HepG2 (cell line): Measurements from ENCODE around the gene ITGB6. TPM values are rescaled to one million over a fixed set of nuclear protein-coding genes. Genes with fewer than 3 reads are reported as not detected.

ENCODE experiments used
- BRCA1 ChIP-seq: sonication (generic); formaldehyde crosslinking; IDR thresholded peaks from 2 replicates; pipeline ENCODE4 v1.4.0; 2020; ENCODE audit warnings: missing genetic modification reagents
- CREM ChIP-seq, 2 experiments: sonication (generic) in 1 of 2; formaldehyde crosslinking in 1 of 2; IDR thresholded peaks; 2 replicates each; pipeline versions ENCODE4 v1.4.0 to v1.6.1; 2016 to 2020; ENCODE audit warnings: antibody characterized with exemption in 1 of 2, mild to moderate bottlenecking in 1 of 2, missing genetic modification reagents in 1 of 2
- IKZF4 ChIP-seq: sonication (generic); formaldehyde crosslinking; IDR thresholded peaks from 2 replicates; pipeline ENCODE4 v1.5.1; 2020; ENCODE audit warnings: borderline replicate concordance, mild to moderate bottlenecking, low read depth, missing genetic modification reagents; ENCODE audit errors: not compliant biosample characterization
- NFYB ChIP-seq: sonication (generic); formaldehyde crosslinking; IDR thresholded peaks from 2 replicates; pipeline ENCODE4 v1.4.0; 2020; ENCODE audit warnings: missing genetic modification reagents
- NPAS2 ChIP-seq: sonication (generic); formaldehyde crosslinking; IDR thresholded peaks from 2 replicates; pipeline ENCODE4 v1.8.0; 2022; ENCODE audit warnings: mild to moderate bottlenecking, missing genetic modification reagents, borderline replicate concordance
- NR2F1 ChIP-seq, 2 experiments: fragments of 450-650 bp in 1 of 2; formaldehyde crosslinking in 1 of 2; IDR thresholded peaks; 2 replicates each; pipeline versions ENCODE4 v1.5.0 to v1.6.1; 2016 to 2020; ENCODE audit warnings: mild to moderate bottlenecking in 1 of 2, missing compliant biosample characterization in 1 of 2, missing genetic modification reagents in 1 of 2, moderate library complexity in 1 of 2
- RAD21 ChIP-seq: fragments of 450-650 bp; formaldehyde crosslinking; IDR thresholded peaks from 2 replicates; pipeline ENCODE4 v1.5.0; 2020; ENCODE audit warnings: mild to moderate bottlenecking
- RCOR2 ChIP-seq: IDR thresholded peaks from 2 replicates; pipeline ENCODE4 v1.6.1; 2016; ENCODE audit warnings: missing biosample characterization, missing genetic modification reagents
- SALL1 ChIP-seq: sonication (generic); formaldehyde crosslinking; IDR thresholded peaks from 2 replicates; pipeline ENCODE4 v1.8.0; 2022; ENCODE audit warnings: mild to moderate bottlenecking, missing genetic modification reagents
- STAG1 ChIP-seq: sonication (generic); formaldehyde crosslinking; IDR thresholded peaks from 2 replicates; pipeline ENCODE4 v1.4.0; 2020; ENCODE audit warnings: missing genetic modification reagents
- TBX2 ChIP-seq: sonication (generic); formaldehyde crosslinking; IDR thresholded peaks from 2 replicates; pipeline ENCODE4 v1.5.0; 2020; ENCODE audit warnings: missing genetic modification reagents, mild to moderate bottlenecking, borderline replicate concordance
- TCF12 ChIP-seq, 2 experiments: fragments of 450-650 bp in 1 of 2; sonication (generic) in 1 of 2; formaldehyde crosslinking in 1 of 2; IDR thresholded peaks; 2 replicates each; pipeline versions ENCODE4 v1.6.1 to v1.8.0; 2017 to 2022; ENCODE audit warnings: antibody characterized with exemption in 1 of 2, mild to moderate bottlenecking in 1 of 2, missing genetic modification reagents in 1 of 2, moderate library complexity in 1 of 2
- TMF1 ChIP-seq: sonication (generic); formaldehyde crosslinking; IDR thresholded peaks from 2 replicates; pipeline ENCODE4 v1.8.1; 2022; ENCODE audit warnings: low read depth, missing genetic modification reagents
- WIZ ChIP-seq: sonication (generic); formaldehyde crosslinking; IDR thresholded peaks from 2 replicates; pipeline ENCODE4 v1.5.1; 2020; ENCODE audit warnings: mild to moderate bottlenecking, missing genetic modification reagents
- XRCC5 ChIP-seq: fragments of 200-400 bp; formaldehyde crosslinking; optimal IDR thresholded peaks from 2 replicates; pipeline ENCODE3; 2017; ENCODE audit warnings: mild to moderate bottlenecking, low read length
- YY1 ChIP-seq: IDR thresholded peaks from 2 replicates; pipeline ENCODE4 v1.6.1; 2011; ENCODE audit warnings: low read length, low read depth, moderate library complexity, mild to moderate bottlenecking; ENCODE audit not compliant: insufficient read depth, insufficient replicate concordance
- ZFP36 ChIP-seq: fragments of 150-350 bp; IDR thresholded peaks from 2 replicates; pipeline ENCODE4 v1.6.1; 2018; ENCODE audit warnings: borderline replicate concordance, low read length, low read depth; ENCODE audit not compliant: partially characterized antibody
- ZNF24 ChIP-seq: fragments of 450-650 bp; IDR thresholded peaks from 2 replicates; pipeline ENCODE4 v1.6.1; 2017; ENCODE audit warnings: antibody characterized with exemption, mild to moderate bottlenecking
- ZNF337 ChIP-seq: sonication (generic); formaldehyde crosslinking; IDR thresholded peaks from 2 replicates; pipeline ENCODE4 v1.5.1; 2020; ENCODE audit warnings: missing genetic modification reagents, low read depth, mild to moderate bottlenecking, borderline replicate concordance
- ZNF501 ChIP-seq: sonication (generic); formaldehyde crosslinking; IDR thresholded peaks from 2 replicates; pipeline ENCODE4 v1.5.1; 2020; ENCODE audit warnings: mild to moderate bottlenecking, moderate library complexity, missing genetic modification reagents
- ZNF510 ChIP-seq: sonication (generic); formaldehyde crosslinking; IDR thresholded peaks from 2 replicates; pipeline ENCODE4 v1.4.0; 2020; ENCODE audit warnings: low read depth, mild to moderate bottlenecking, missing genetic modification reagents
- polyA plus RNA-seq, 8 experiments: library from polyadenylated mRNA; depleted of rRNA in 3 of 8; stranded (reverse) in 7 of 8; unstranded in 1 of 8; fragments of >200 nt; fragmentation: Illumina TruSeq in 4 of 8; extraction: Trizol in 4 of 8; gene quantifications; 2 replicates each; pipeline versions ENCODE4 v1.2.1 to v1.2.3, GENCODE V29; 2011 to 2016; ENCODE audit warnings: low read depth in 4 of 8, missing spikeins in 1 of 8, mixed read lengths in 1 of 8; ENCODE audit not compliant: insufficient read depth in 1 of 8
- total RNA-seq, 5 experiments: library from RNA; depleted of rRNA; stranded (reverse); fragments of >200 nt; fragmentation: Illumina TruSeq; extraction: Trizol; gene quantifications; 2 replicates each; pipeline ENCODE4 v1.2.3, GENCODE V29; 2016; ENCODE audit warnings: low read depth in 1 of 5
- TF ChIP-seq, protein P1 (sequence below): sonication (generic); formaldehyde crosslinking; IDR thresholded peaks from 2 replicates; pipeline ENCODE4 v1.9.0; 2021; ENCODE audit warnings: missing genetic modification reagents, mild to moderate bottlenecking, borderline replicate concordance
- TF ChIP-seq, protein P2 (sequence below): sonication (generic); formaldehyde crosslinking; IDR thresholded peaks from 2 replicates; pipeline ENCODE4 v1.8.1; 2023; ENCODE audit warnings: missing genetic modification reagents, mild to moderate bottlenecking, borderline replicate concordance
- TF ChIP-seq, protein P3 (sequence below): sonication (generic); formaldehyde crosslinking; IDR thresholded peaks from 2 replicates; pipeline ENCODE4 v1.5.0; 2020; ENCODE audit warnings: mild to moderate bottlenecking, missing genetic modification reagents, moderate library complexity
- TF ChIP-seq, protein P4 (sequence below): sonication (generic); formaldehyde crosslinking; IDR thresholded peaks from 2 replicates; pipeline ENCODE4; 2020; ENCODE audit warnings: missing genetic modification reagents, mild to moderate bottlenecking, borderline replicate concordance

ITGB6 gene
- total and polyA plus RNA-seq, 2 of the 13 experiments (the other 11 are each of a cell fraction or from before 2014, with no cell fraction given): not detected

DNA sequence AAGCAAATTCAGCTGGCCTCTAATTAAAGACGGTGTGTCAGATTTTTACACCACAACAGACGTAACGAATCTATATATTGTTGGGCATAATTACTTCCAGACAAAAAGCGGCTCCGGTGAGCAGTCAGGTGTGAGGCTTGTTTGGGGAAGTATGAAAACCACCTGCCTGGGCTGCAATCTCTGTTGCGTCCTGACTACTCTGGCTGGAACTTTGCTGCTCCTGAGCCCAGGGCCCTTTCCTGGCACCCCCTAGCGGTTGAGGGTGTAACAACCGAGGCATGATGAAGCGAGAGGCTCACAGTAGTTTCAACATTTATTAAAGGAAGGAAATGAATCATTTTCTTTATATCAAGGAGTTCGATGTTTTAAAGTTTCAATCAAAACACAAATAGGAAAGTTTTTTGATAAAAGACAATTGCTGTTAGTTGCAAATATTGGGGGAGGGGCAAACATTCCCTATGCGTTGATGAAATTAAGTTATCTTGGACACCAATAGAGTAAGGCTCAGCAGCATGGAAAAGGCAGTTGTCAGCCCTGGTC lies 10.6 kb upstream of the ITGB6 start (continued):
- TF ChIP-seq ZNF337 (CRISPR knock-in tag) (no peak), NPAS2 (CRISPR knock-in tag) (no peak), SALL1 (CRISPR knock-in tag) (0 out of 2 replicates have a peak, but pooled peaks have one; percentile 20), ZNF501 (CRISPR knock-in tag) (no peak), ZFP36 (peak; percentile 57), WIZ (CRISPR knock-in tag) (no peak), TCF12 (IDR thresholded peaks at IDR 0.05) (no peak), TCF12 (CRISPR knock-in tag; IDR thresholded peaks at IDR 0.05) (no peak), BRCA1 (CRISPR knock-in tag) (no peak), RCOR2 (CRISPR knock-in tag) (no peak), XRCC5 (peak; percentile 82), TBX2 (CRISPR knock-in tag) (no peak), NR2F1 (CRISPR knock-in tag; IDR thresholded peaks at IDR 0.05) (no peak), IKZF4 (CRISPR knock-in tag) (peak; percentile 25), YY1 (peak; percentile 20), RAD21 (CRISPR knock-in tag) (peak; percentile 68), TMF1 (no peak), ZNF24 (no peak), STAG1 (peak; percentile 77), NFYB (CRISPR knock-in tag) (no peak), ZNF510 (CRISPR knock-in tag) (no peak), CREM (IDR thresholded peaks at IDR 0.05) (no peak), CREM (CRISPR knock-in tag; IDR thresholded peaks at IDR 0.05) (no peak)
- TF ChIP-seq, protein P1, sequence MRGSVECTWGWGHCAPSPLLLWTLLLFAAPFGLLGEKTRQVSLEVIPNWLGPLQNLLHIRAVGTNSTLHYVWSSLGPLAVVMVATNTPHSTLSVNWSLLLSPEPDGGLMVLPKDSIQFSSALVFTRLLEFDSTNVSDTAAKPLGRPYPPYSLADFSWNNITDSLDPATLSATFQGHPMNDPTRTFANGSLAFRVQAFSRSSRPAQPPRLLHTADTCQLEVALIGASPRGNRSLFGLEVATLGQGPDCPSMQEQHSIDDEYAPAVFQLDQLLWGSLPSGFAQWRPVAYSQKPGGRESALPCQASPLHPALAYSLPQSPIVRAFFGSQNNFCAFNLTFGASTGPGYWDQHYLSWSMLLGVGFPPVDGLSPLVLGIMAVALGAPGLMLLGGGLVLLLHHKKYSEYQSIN (CRISPR knock-in tag): no peak
- TF ChIP-seq, protein P2, sequence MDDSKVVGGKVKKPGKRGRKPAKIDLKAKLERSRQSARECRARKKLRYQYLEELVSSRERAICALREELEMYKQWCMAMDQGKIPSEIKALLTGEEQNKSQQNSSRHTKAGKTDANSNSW (CRISPR knock-in tag): no peak
- TF ChIP-seq, protein P3, sequence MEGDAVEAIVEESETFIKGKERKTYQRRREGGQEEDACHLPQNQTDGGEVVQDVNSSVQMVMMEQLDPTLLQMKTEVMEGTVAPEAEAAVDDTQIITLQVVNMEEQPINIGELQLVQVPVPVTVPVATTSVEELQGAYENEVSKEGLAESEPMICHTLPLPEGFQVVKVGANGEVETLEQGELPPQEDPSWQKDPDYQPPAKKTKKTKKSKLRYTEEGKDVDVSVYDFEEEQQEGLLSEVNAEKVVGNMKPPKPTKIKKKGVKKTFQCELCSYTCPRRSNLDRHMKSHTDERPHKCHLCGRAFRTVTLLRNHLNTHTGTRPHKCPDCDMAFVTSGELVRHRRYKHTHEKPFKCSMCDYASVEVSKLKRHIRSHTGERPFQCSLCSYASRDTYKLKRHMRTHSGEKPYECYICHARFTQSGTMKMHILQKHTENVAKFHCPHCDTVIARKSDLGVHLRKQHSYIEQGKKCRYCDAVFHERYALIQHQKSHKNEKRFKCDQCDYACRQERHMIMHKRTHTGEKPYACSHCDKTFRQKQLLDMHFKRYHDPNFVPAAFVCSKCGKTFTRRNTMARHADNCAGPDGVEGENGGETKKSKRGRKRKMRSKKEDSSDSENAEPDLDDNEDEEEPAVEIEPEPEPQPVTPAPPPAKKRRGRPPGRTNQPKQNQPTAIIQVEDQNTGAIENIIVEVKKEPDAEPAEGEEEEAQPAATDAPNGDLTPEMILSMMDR (CRISPR knock-in tag): peak; percentile 90
- TF ChIP-seq, protein P4, sequence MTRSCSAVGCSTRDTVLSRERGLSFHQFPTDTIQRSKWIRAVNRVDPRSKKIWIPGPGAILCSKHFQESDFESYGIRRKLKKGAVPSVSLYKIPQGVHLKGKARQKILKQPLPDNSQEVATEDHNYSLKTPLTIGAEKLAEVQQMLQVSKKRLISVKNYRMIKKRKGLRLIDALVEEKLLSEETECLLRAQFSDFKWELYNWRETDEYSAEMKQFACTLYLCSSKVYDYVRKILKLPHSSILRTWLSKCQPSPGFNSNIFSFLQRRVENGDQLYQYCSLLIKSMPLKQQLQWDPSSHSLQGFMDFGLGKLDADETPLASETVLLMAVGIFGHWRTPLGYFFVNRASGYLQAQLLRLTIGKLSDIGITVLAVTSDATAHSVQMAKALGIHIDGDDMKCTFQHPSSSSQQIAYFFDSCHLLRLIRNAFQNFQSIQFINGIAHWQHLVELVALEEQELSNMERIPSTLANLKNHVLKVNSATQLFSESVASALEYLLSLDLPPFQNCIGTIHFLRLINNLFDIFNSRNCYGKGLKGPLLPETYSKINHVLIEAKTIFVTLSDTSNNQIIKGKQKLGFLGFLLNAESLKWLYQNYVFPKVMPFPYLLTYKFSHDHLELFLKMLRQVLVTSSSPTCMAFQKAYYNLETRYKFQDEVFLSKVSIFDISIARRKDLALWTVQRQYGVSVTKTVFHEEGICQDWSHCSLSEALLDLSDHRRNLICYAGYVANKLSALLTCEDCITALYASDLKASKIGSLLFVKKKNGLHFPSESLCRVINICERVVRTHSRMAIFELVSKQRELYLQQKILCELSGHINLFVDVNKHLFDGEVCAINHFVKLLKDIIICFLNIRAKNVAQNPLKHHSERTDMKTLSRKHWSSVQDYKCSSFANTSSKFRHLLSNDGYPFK (CRISPR knock-in tag): no peak
